GM19455 (cell line): ENCODE results near the gene RIMBP2.

ENCODE experiments used
- ATAC-seq: cut with Tn5 transposase; IDR thresholded peaks from one replicate; pipeline ENCODE4 v1.9.1; 2021; ENCODE audit not compliant: unreplicated experiment

Gene RIMBP2

GRCh38 chr12:130513556-130513955, 202.5 kb downstream of the RIMBP2 start:
- ATAC-seq: no peak

- ATAC-seq: no peak
Observed at GRCh38 chr12:130511285-130511684, 204.8 kb downstream of the RIMBP2 start.

GRCh38 chr12:130509454-130509853, 206.6 kb downstream of the RIMBP2 start:
- no peak for ATAC-seq

- no peak for ATAC-seq
Observed at GRCh38 chr12:130508847-130509246, 207.3 kb downstream of the RIMBP2 start.

DNA sequence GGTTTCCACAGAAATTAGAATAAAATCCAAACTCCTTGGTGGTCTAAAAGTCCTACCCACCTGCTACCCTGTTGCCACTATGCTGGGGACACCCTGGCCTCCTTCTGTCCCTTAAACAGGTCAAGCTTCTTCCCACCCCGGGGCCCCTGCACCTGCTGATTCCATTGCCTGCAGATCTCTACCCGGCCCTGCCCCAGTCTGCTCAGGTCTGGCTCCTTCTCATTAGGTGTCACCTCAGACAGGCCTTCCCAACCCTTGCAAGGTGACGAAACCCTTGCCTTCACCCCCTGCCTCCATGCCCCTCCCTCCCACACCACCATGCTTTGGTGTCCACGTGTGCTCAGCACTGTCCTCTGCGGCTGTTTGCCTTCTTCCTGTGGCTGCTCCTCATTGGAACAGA, 207.8 kb downstream of the RIMBP2 start:
- ATAC-seq: no peak

- ATAC-seq: no peak
Observed at GRCh38 chr12:130506844-130507243, 209.3 kb downstream of the RIMBP2 start.

- no peak for ATAC-seq
Observed at GRCh38 chr12:130504840-130505175, 211.3 kb downstream of the RIMBP2 start.

- ATAC-seq: no peak
Observed at GRCh38 chr12:130504110-130504839, 211.8 kb downstream of the RIMBP2 start.

DNA sequence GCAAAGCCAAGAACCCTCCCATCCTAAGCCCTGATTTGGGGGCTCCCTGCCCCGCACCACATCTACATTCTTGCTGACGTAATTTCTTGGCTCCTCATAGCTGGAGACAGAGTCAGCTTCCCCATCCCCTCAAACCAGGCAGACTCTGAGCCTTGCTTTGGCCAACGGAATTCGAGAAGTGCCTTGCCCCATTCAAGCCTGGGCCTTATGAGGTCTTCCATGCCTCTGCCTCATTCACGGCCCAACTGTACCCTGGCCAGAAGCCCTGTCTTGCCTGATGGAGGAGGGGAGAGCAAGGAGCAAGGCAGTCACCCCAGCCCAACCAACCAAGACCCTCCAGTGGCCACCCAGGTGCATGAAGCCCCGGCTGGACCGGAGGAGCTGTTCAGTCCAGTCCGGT, 214.3 kb downstream of the RIMBP2 start:
- no peak for ATAC-seq

DNA sequence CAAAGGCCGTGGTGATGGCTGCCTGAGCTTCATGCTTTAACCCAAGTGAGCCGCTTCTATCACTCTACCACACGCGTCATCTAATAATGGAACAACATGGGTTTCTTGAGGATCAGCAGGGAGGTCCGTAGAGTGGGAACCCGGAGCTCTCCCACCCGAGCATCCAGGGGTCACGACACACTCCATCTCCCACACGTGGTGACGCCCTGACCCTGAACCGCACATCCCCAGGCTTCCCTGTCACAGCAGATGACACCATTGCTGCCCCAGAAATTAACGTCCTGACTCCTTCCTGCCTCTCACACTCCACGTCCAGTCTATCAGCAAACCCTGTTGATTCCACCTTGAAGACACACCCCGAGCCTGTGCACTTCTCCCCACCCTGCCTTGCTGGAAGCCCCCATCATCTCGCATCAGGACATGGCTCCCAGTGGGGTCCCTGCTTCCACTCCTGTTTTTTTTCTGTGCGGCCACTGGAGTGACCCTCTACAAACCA, 215.2 kb downstream of the RIMBP2 start:
- ATAC-seq: no peak

DNA sequence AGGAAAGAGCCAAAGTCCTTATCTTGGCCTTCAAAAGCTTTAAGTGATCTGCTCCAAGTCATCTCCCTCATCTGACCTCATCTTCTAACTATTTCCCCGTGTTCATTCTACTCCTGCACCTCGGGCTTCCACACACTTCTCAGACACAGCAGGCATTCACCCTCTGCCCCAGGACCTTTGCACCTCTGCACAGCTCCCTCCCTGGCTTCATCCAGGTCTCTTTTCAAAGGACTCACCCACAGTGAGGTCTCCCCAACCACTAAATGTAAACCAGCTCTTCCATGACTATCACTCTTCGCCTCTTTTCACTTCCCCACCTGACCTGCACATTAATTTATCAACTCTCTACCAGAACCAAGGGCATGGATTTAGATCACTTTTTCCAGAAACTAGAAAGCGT, 216.6 kb downstream of the RIMBP2 start:
- no peak for ATAC-seq

GRCh38 chr12:130498589-130499385, 217.3 kb downstream of the RIMBP2 start:
- ATAC-seq: no peak

DNA sequence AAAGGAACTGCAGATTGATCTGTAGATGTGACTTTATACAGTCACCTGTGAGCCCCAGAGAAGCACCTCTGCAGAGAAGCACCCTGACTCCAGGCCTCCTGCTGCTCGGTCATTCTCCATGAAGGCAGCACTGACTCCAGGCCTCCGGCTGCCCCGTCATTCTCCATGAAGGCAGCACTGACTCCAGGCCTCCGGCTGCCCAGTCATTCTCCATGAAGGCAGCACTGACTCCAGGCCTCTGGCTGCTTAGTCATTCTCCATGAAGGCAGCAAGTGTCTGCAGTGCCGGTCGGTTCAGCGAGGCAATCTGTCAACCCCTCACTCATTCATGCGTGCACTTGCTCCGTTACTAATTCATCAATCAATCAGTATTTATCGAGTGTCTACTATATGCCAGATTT, 218.1 kb downstream of the RIMBP2 start:
- ATAC-seq: no peak

- ATAC-seq: no peak
Observed at GRCh38 chr12:130497321-130497720, 218.8 kb downstream of the RIMBP2 start.

DNA sequence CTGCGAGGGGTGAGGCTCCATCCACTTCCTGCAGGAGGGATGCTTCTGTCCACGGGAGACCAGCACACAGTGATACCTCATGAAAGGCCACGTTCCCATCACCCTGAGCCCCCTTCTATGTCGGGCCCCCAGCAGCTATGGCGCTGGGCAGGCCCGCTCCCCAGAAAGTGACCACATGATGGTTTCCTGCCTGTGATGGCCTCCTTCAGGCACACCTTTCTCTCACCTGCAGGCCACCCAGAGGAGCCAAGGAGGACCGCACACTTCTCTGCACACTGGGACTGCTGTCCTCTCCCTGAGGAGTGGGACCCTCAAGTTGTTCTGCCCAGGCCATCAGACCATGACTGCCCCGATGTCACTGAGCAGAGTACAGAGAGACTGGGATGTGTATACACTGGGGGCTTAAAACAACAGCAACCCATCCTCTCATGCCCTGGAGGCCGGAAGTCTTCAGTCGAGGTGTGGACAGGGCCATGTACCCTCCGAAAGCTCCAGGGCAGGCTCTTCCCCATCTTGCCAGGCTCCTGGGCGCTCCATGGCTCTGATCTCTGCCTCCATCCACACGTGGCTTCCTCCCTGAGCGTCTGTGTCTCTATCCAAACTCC, 219.5 kb downstream of the RIMBP2 start:
- ATAC-seq: no peak

DNA sequence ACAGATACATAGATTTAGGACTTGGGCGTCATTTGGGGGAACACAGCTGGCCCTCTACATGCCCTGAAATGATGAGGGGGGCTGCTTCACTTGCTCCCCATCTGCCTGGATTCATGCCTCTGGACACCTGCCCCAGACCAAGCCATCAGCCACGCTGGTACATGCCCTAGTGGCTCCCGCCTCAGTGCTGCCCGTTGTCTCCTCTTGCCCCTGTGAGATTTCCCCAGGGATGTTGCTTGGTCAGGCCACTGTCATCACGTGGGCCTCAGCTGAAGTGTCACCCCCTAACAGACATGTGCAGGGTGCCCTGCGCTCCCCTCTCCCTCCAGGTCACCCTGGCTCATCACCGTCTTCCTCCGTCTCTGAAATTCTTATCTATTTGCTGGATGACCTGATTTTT, 220.9 kb downstream of the RIMBP2 start:
- no peak for ATAC-seq

DNA sequence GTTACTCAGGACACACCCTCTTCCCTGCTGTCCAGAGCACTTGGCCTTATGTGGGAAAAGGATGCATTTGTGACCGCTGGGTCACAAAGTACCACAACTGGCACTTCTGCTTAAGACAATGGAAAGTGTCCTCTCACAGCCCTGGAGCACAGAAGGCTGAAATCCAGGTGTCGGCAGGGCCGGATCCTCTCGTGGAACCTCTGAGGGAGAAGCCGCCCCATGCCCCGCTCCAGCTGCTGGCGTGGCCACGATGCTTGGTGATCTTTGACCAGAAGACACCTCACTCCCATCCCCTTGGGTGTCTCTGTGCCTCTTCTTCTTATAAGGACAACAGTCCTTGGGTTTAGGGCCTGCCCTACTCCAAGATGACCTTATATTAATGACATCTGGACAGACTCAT, 221.4 kb downstream of the RIMBP2 start:
- no peak for ATAC-seq

DNA sequence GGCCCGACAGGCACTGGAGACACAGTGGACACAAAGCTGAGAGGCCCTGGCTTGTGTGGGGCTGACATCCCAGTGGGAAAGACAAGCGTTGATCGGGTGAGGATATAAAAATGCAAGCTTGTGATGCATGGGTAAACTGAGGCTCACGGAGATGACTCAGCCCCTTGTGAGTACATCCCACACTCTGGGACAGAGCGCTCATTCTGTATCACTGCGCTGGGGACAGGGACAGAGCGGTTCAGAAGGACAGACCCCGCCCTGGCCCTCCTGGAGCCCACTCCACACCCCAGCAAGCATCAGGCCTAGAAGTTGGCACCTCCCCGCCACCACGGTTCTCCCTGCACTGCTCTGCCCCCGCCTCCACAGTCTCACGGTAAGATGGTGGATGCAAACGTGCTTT, 222.1 kb downstream of the RIMBP2 start:
- no peak for ATAC-seq

- no peak for ATAC-seq
Observed at GRCh38 chr12:130491421-130492357, 224.4 kb downstream of the RIMBP2 start.

DNA sequence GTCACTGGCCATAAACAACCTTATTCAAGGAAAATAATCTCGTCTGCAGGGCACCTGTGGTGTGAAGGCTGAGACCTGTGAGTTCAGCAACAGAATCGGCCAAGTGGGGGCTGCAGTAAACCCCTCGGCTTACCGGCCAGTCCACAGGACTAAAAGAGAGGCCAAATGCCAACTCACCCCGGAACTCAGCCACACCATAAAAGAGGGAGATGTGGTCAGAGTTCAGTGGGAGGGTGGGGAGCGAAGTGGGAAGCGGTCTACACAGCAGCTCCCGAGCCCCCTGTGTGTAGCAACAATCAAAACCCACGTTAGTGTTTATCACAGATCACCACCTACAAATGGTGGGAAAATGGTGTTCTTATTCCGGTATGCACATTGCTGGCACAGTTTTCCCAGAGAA, 225.4 kb downstream of the RIMBP2 start:
- no peak for ATAC-seq

DNA sequence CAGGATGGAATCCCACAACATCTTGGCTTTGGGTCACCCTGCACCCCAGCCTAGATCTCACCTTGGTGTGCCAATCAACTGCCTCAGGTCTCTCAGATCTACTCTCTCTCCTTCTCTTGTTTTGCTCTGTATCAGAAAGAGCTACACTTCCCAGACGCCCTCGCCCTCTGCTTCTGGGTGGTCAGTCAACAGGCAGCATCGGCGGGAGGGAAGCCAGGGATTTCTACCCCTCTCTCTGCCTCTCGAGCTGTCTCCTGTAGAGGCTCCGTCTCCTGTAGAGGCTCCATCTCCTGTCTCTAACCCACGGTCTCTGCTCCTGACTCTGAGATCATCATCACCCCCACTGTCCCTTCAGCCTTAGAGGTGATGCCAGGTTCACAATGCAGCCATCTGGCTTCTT, 226.8 kb downstream of the RIMBP2 start:
- no peak for ATAC-seq
